ENCODE measurements around the gene ZSCAN9.

The ZSCAN9 gene

DNA sequence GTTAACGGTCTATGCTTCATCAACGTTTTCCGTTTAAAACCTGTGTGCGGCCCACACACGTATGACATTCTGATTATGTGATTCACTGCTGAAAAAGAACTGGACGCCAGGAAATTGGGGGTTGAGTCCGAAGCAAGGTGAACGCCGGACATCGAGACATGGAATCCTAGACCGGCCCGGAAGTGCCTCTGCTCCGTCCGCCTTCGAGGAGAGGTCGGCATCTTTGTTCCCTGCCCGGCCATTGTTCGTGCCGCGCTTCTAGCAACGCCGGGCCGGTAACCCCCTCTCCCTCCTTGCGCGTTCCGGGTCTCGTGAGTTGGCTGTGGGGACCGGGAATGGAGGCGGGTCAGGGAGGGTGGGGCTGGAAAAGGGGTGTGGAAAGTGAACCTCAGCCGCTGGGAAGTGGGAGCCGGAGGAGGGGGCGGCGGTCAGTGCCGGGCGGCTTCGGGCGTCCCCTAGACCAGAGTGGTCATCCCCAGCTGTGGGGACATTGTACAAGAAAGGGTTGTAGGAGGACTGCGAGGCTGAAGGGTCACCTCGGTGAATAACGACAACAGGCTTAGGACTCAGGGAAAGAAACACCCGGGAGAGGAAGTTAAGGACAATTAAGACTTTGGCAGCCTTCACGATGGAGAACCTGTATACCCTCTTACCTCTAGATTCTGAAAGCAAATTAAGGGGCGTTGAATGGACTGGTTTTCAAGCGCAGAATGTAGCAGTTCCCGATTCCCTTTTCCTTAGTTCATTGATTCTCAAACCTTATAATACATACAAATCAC lies at the start of gene ZSCAN9:
Gene ZSCAN9, plus strand, starts transcription at position 220 of the 779 bp plus-strand sequence. CDS start 1,810 bp downstream, outside the sequence.
- DNase-seq (no peak), ATAC-seq (ENCODE audit: insufficient read depth, low read depth) (no peak)
- no peak within 1 kb of the TSS for H3K9ac ChIP-seq (ENCODE audit: low read depth, low read length)
- peaks cover 30% of the 10 kb centered on the region for H3K27me3 ChIP-seq (ENCODE audit: insufficient read depth, low read length, poor library complexity)
- no peaks in the 10 kb centered on the region for H4K20me1 ChIP-seq (ENCODE audit: insufficient read depth, low read length)
- H3K79me2 ChIP-seq (ENCODE audit: insufficient read depth, low read length) = no peaks in the 10 kb centered on the region
- H3K9me3 ChIP-seq (ENCODE audit: insufficient read depth, low read length, severe bottlenecking) = no peaks in the 10 kb centered on the region
- H3K27ac ChIP-seq (ENCODE audit: low read length) = no peak within 1 kb of the TSS
- no peak within 1 kb of the TSS for H3K4me2 ChIP-seq (ENCODE audit: insufficient read depth, low read length)
- no peak for TF ChIP-seq EZH2 (IDR thresholded peaks at IDR 0.05; ENCODE audit: borderline replicate concordance, low read depth, low read length, severe bottlenecking)
- TF ChIP-seq, protein P1, sequence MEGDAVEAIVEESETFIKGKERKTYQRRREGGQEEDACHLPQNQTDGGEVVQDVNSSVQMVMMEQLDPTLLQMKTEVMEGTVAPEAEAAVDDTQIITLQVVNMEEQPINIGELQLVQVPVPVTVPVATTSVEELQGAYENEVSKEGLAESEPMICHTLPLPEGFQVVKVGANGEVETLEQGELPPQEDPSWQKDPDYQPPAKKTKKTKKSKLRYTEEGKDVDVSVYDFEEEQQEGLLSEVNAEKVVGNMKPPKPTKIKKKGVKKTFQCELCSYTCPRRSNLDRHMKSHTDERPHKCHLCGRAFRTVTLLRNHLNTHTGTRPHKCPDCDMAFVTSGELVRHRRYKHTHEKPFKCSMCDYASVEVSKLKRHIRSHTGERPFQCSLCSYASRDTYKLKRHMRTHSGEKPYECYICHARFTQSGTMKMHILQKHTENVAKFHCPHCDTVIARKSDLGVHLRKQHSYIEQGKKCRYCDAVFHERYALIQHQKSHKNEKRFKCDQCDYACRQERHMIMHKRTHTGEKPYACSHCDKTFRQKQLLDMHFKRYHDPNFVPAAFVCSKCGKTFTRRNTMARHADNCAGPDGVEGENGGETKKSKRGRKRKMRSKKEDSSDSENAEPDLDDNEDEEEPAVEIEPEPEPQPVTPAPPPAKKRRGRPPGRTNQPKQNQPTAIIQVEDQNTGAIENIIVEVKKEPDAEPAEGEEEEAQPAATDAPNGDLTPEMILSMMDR (IDR thresholded peaks at IDR 0.05; ENCODE audit: borderline replicate concordance, extremely low read depth, low read length, poor library complexity, severe bottlenecking) = no peak
- H3K4me3 ChIP-seq (ENCODE audit: low read depth in 1 of 2, low read length in 2 of 2) = no peak within 1 kb of the TSS
- H3K4me1 ChIP-seq (ENCODE audit: insufficient read depth, low read length) = peaks cover 8% of the 10 kb centered on the region
- no peak within 1 kb of the TSS for H2AFZ ChIP-seq (ENCODE audit: low read depth, low read length)
- no peaks in the 10 kb centered on the region for H3K36me3 ChIP-seq (ENCODE audit: insufficient read depth, low read length)

DNA sequence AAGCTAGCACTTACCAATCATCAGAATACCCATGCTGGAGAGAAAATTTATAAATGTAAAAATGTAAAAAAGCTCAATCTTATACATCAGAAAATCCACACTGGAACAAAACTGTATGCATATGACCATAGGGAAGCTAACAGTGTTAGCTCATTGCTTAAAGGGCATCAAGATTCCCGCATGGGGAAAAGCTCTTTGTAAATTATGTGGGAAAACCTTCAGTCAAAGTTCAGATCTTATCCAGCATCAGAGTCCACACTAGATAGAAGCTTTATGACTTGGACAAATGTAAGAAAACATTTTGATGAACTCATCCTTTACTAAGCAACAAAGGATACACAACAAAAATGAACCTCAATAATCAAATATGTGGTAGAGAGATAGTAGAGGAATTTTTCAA lies 48.7 kb upstream of the ZSCAN9 start:
- Histone ChIP-seq H3K79me2 (ENCODE audit: insufficient read depth, low read length) (no peaks in the 10 kb centered on the region), H3K9ac (ENCODE audit: low read depth, low read length) (no peak overlapping the region), H3K4me3 (ENCODE audit: low read depth in 1 of 2, low read length in 2 of 2) (no peak overlapping the region), H3K9me3 (ENCODE audit: insufficient read depth, low read length, severe bottlenecking) (no peaks in the 10 kb centered on the region), H3K27me3 (ENCODE audit: insufficient read depth, low read length, poor library complexity) (no peaks in the 10 kb centered on the region), H3K27ac (ENCODE audit: low read length) (no peak overlapping the region), H3K36me3 (ENCODE audit: insufficient read depth, low read length) (no peaks in the 10 kb centered on the region), H3K4me1 (ENCODE audit: insufficient read depth, low read length) (no peaks in the 10 kb centered on the region), H2AFZ (ENCODE audit: low read depth, low read length) (no peak overlapping the region), H4K20me1 (ENCODE audit: insufficient read depth, low read length) (no peaks in the 10 kb centered on the region), H3K4me2 (ENCODE audit: insufficient read depth, low read length) (no peak overlapping the region)
- ATAC-seq (ENCODE audit: insufficient read depth, low read depth) (no peak), DNase-seq (no peak)
- TF ChIP-seq EZH2 (IDR thresholded peaks at IDR 0.05; ENCODE audit: borderline replicate concordance, low read depth, low read length, severe bottlenecking) = no peak
- TF ChIP-seq, protein P1 (IDR thresholded peaks at IDR 0.05; ENCODE audit: borderline replicate concordance, extremely low read depth, low read length, poor library complexity, severe bottlenecking) = no peak

DNA sequence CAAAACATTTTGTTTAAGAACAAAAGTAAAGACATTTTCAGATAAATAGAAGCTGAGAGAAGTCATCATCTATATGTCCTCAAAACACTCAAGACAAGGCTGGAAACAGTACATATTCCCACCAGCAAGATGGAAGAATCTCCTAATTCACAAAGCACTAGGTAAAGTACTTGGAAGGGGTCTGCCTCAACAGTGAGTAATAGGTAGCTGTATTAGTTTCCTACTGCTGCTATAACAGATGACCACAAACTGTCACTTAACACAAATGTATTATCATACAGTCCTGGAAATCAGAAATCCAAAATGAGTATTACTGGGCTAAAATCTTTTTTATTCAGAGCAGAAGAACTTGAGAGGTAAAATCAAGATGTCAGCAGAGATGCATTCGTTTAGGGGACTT lies 42.8 kb upstream of the ZSCAN9 start:
- TF ChIP-seq, protein P1 (IDR thresholded peaks at IDR 0.05; ENCODE audit: borderline replicate concordance, extremely low read depth, low read length, poor library complexity, severe bottlenecking) = no peak
- TF ChIP-seq EZH2 (IDR thresholded peaks at IDR 0.05; ENCODE audit: borderline replicate concordance, low read depth, low read length, severe bottlenecking) = no peak
- Histone ChIP-seq H4K20me1 (ENCODE audit: insufficient read depth, low read length) (no peaks in the 10 kb centered on the region), H3K27me3 (ENCODE audit: insufficient read depth, low read length, poor library complexity) (no peaks in the 10 kb centered on the region), H3K4me1 (ENCODE audit: insufficient read depth, low read length) (no peaks in the 10 kb centered on the region), H3K27ac (ENCODE audit: low read length) (no peak overlapping the region), H3K9ac (ENCODE audit: low read depth, low read length) (no peak overlapping the region), H3K36me3 (ENCODE audit: insufficient read depth, low read length) (no peaks in the 10 kb centered on the region), H3K4me2 (ENCODE audit: insufficient read depth, low read length) (no peak overlapping the region), H2AFZ (ENCODE audit: low read depth, low read length) (no peak overlapping the region), H3K4me3 (ENCODE audit: low read depth in 1 of 2, low read length in 2 of 2) (no peak overlapping the region), H3K79me2 (ENCODE audit: insufficient read depth, low read length) (no peaks in the 10 kb centered on the region), H3K9me3 (ENCODE audit: insufficient read depth, low read length, severe bottlenecking) (no peaks in the 10 kb centered on the region)
- ATAC-seq (ENCODE audit: insufficient read depth, low read depth) (no peak), DNase-seq (no peak)

All from DND-41 (cell line).